Neural cell (in vitro differentiated cells): ENCODE measurements around the gene DPYSL4. TPM values are rescaled to one million over a fixed set of nuclear protein-coding genes. Genes with fewer than 3 reads are reported as not detected.

Source experiments
- H2AFZ ChIP-seq: fragments of 200-600, 300-800 bp; sonication (generic), shearing (Covaris generic); 2 replicates; pipeline ENCODE4 v1.6.0; 2014; ENCODE audit warnings: low read depth, mild to moderate bottlenecking, antibody characterized with exemption, low read length, moderate library complexity
- H3F3A ChIP-seq: fragments of 200-600 bp; shearing (Covaris generic); 2 replicates; pipeline ENCODE4 v1.6.1; 2016; ENCODE audit warnings: mild to moderate bottlenecking, moderate library complexity, mixed read lengths, antibody characterized with exemption, low read length; ENCODE audit not compliant: insufficient read depth, poor library complexity, severe bottlenecking
- H3K27ac ChIP-seq: fragments of 200-600, 300-800 bp; sonication (generic), shearing (Covaris generic); 2 replicates; pipeline ENCODE4 v1.5.1; 2014; ENCODE audit warnings: mild to moderate bottlenecking, low read length, moderate library complexity
- H3K27me3 ChIP-seq: fragments of 300-800, 200-600 bp; sonication (generic), shearing (Covaris generic); 2 replicates; pipeline ENCODE4 v1.6.0; 2014; ENCODE audit warnings: mild to moderate bottlenecking, low read depth, low read length, moderate library complexity; ENCODE audit not compliant: insufficient read depth
- H3K36me3 ChIP-seq: fragments of 300-800, 200-600 bp; sonication (generic), shearing (Covaris generic); 2 replicates; pipeline ENCODE4 v1.5.1; 2014; ENCODE audit warnings: mild to moderate bottlenecking, antibody characterized with exemption, low read length, moderate library complexity; ENCODE audit not compliant: insufficient read depth
- H3K4me2 ChIP-seq: fragments of 300-800, 200-600 bp; sonication (generic), shearing (Covaris generic); 2 replicates; pipeline ENCODE4 v1.6.0; 2014; ENCODE audit warnings: mild to moderate bottlenecking, low read length
- H3K4me3 ChIP-seq: fragments of 300-800, 200-600 bp; sonication (generic), shearing (Covaris generic); 2 replicates; pipeline ENCODE4 v1.5.1; 2014; ENCODE audit warnings: mild to moderate bottlenecking, low read length, moderate library complexity
- H3K79me2 ChIP-seq: fragments of 200-600 bp; shearing (Covaris generic); replicated peaks from 2 replicates; pipeline ENCODE4 v1.6.0; 2014; ENCODE audit warnings: mild to moderate bottlenecking, low read length, moderate library complexity; ENCODE audit not compliant: insufficient read depth
- H3K9ac ChIP-seq: fragments of 300-800, 200-600 bp; sonication (generic), shearing (Covaris generic); 2 replicates; pipeline ENCODE4 v1.6.1; 2016; ENCODE audit warnings: mild to moderate bottlenecking, low read length, mixed read lengths
- H3K9me2 ChIP-seq: fragments of 200-600 bp; shearing (Covaris generic); 2 replicates; pipeline ENCODE4 v1.6.1; 2016; ENCODE audit warnings: mild to moderate bottlenecking, low read length, mixed read lengths; ENCODE audit not compliant: insufficient read depth
- H3K9me3 ChIP-seq: fragments of 200-600, 300-800 bp; sonication (generic), shearing (Covaris generic); 2 replicates; pipeline ENCODE4 v1.6.1; 2016; ENCODE audit warnings: mild to moderate bottlenecking, mixed run types, low read length, moderate library complexity, mixed read lengths
- H4K20me1 ChIP-seq: fragments of 200-600 bp; shearing (Covaris generic); 2 replicates; pipeline ENCODE4 v1.6.1; 2016; ENCODE audit warnings: mild to moderate bottlenecking, mixed run types; ENCODE audit not compliant: insufficient read depth
- CTCF ChIP-seq: fragments of 450-650 bp; IDR thresholded peaks from 2 replicates; pipeline ENCODE4 v1.5.1; 2014; ENCODE audit warnings: antibody characterized with exemption, mild to moderate bottlenecking, moderate library complexity; ENCODE audit not compliant: poor library complexity, severe bottlenecking
- EP300 ChIP-seq: fragments of 450-650 bp; conservative IDR thresholded peaks from 2 replicates; pipeline ENCODE4 v1.6.1; 2014; ENCODE audit warnings: antibody characterized with exemption, mild to moderate bottlenecking, moderate library complexity; ENCODE audit not compliant: poor library complexity, severe bottlenecking
- EZH2 ChIP-seq: fragments of 200-600, 300-800 bp; shearing (Covaris generic), sonication (generic); IDR thresholded peaks from 2 replicates; pipeline ENCODE4 v1.6.1; 2014; ENCODE audit warnings: antibody characterized with exemption, low read length, borderline replicate concordance, mild to moderate bottlenecking; ENCODE audit not compliant: insufficient read depth, poor library complexity, severe bottlenecking
- MXI1 ChIP-seq: fragments of 450-650 bp; conservative IDR thresholded peaks from 2 replicates; pipeline ENCODE4 v1.6.1; 2014; ENCODE audit warnings: antibody characterized with exemption, mild to moderate bottlenecking; ENCODE audit not compliant: poor library complexity, severe bottlenecking
- POLR2AphosphoS5 ChIP-seq: IDR thresholded peaks from 2 replicates; pipeline ENCODE4 v1.6.1; 2012
- RAD21 ChIP-seq: fragments of 450-650 bp; conservative IDR thresholded peaks from 2 replicates; pipeline ENCODE4 v1.6.1; 2014; ENCODE audit warnings: antibody characterized with exemption, mild to moderate bottlenecking, moderate library complexity
- REST ChIP-seq: IDR thresholded peaks from 2 replicates; pipeline ENCODE4 v1.6.1; 2012; ENCODE audit warnings: borderline replicate concordance
- SMC3 ChIP-seq: fragments of 450-650 bp; conservative IDR thresholded peaks from 2 replicates; pipeline ENCODE4 v1.6.1; 2014; ENCODE audit warnings: antibody characterized with exemption, mild to moderate bottlenecking, moderate library complexity; ENCODE audit not compliant: poor library complexity
- TAF1 ChIP-seq: IDR thresholded peaks from 2 replicates; pipeline ENCODE4 v1.6.1; 2012; ENCODE audit warnings: low read depth
- polyA plus RNA-seq: library from polyadenylated mRNA; depleted of rRNA; stranded (reverse); fragments of >200 nt; gene quantifications from 2 replicates; pipeline ENCODE4 v1.2.3, GENCODE V29; 2014

DPYSL4 gene
- polyA plus RNA-seq, 1 donor from 2014 or later = 116 TPM

GRCh38 chr10:132234860-132235259 is 48.1 kb downstream of the DPYSL4 start:
- Histone ChIP-seq H3K36me3 (no peaks in the 10 kb centered on the region), H3K9me2 (no peaks in the 10 kb centered on the region), H4K20me1 (no peaks in the 10 kb centered on the region), H3F3A (no peaks in the 10 kb centered on the region), H3K4me2 (no peak overlapping the region), H3K27me3 (no peaks in the 10 kb centered on the region), H3K27ac (no peak overlapping the region), H3K79me2 (no peaks in the 10 kb centered on the region), H2AFZ (no peak overlapping the region), H3K4me3 (no peak overlapping the region), H3K9me3 (no peaks in the 10 kb centered on the region), H3K9ac (no peak overlapping the region)
- TF ChIP-seq EP300 (no peak), TAF1 (no peak), RAD21 (no peak), SMC3 (no peak), POLR2AphosphoS5 (no peak), REST (no peak), EZH2 (no peak), CTCF (no peak)

GRCh38 chr10:132236161-132236560 is 49.4 kb downstream of the DPYSL4 start:
- no peak overlapping the region for H2AFZ ChIP-seq
- no peaks in the 10 kb centered on the region for H3K9me3 ChIP-seq
- no peaks in the 10 kb centered on the region for H3K27me3 ChIP-seq
- TF ChIP-seq RAD21 (no peak), MXI1 (no peak), EP300 (no peak), SMC3 (no peak), REST (no peak), POLR2AphosphoS5 (no peak), TAF1 (no peak), CTCF (no peak), EZH2 (no peak)
- no peaks in the 10 kb centered on the region for H4K20me1 ChIP-seq
- H3K79me2 ChIP-seq = no peaks in the 10 kb centered on the region
- no peaks in the 10 kb centered on the region for H3F3A ChIP-seq
- no peak overlapping the region for H3K4me3 ChIP-seq
- H3K27ac ChIP-seq = no peak overlapping the region
- H3K4me2 ChIP-seq = no peak overlapping the region
- no peaks in the 10 kb centered on the region for H3K36me3 ChIP-seq
- no peak overlapping the region for H3K9ac ChIP-seq
- no peaks in the 10 kb centered on the region for H3K9me2 ChIP-seq
